Neural cell (in vitro differentiated cells): ENCODE data around the gene MATN3. TPM values are rescaled to one million over a fixed set of nuclear protein-coding genes. Genes with fewer than 3 reads are reported as not detected.

Source experiments
- H2AFZ ChIP-seq: fragments of 200-600, 300-800 bp; sonication (generic), shearing (Covaris generic); 2 replicates; pipeline ENCODE4 v1.6.0; 2014; ENCODE audit warnings: low read depth, mild to moderate bottlenecking, antibody characterized with exemption, low read length, moderate library complexity
- H3F3A ChIP-seq: fragments of 200-600 bp; shearing (Covaris generic); 2 replicates; pipeline ENCODE4 v1.6.1; 2016; ENCODE audit warnings: mild to moderate bottlenecking, moderate library complexity, mixed read lengths, antibody characterized with exemption, low read length; ENCODE audit not compliant: insufficient read depth, poor library complexity, severe bottlenecking
- H3K27ac ChIP-seq: fragments of 200-600, 300-800 bp; sonication (generic), shearing (Covaris generic); 2 replicates; pipeline ENCODE4 v1.5.1; 2014; ENCODE audit warnings: mild to moderate bottlenecking, low read length, moderate library complexity
- H3K27me3 ChIP-seq: fragments of 300-800, 200-600 bp; sonication (generic), shearing (Covaris generic); 2 replicates; pipeline ENCODE4 v1.6.0; 2014; ENCODE audit warnings: mild to moderate bottlenecking, low read depth, low read length, moderate library complexity; ENCODE audit not compliant: insufficient read depth
- H3K36me3 ChIP-seq: fragments of 300-800, 200-600 bp; sonication (generic), shearing (Covaris generic); 2 replicates; pipeline ENCODE4 v1.5.1; 2014; ENCODE audit warnings: mild to moderate bottlenecking, antibody characterized with exemption, low read length, moderate library complexity; ENCODE audit not compliant: insufficient read depth
- H3K4me2 ChIP-seq: fragments of 300-800, 200-600 bp; sonication (generic), shearing (Covaris generic); 2 replicates; pipeline ENCODE4 v1.6.0; 2014; ENCODE audit warnings: mild to moderate bottlenecking, low read length
- H3K4me3 ChIP-seq: fragments of 300-800, 200-600 bp; sonication (generic), shearing (Covaris generic); 2 replicates; pipeline ENCODE4 v1.5.1; 2014; ENCODE audit warnings: mild to moderate bottlenecking, low read length, moderate library complexity
- H3K79me2 ChIP-seq: fragments of 200-600 bp; shearing (Covaris generic); replicated peaks from 2 replicates; pipeline ENCODE4 v1.6.0; 2014; ENCODE audit warnings: mild to moderate bottlenecking, low read length, moderate library complexity; ENCODE audit not compliant: insufficient read depth
- H3K9ac ChIP-seq: fragments of 300-800, 200-600 bp; sonication (generic), shearing (Covaris generic); 2 replicates; pipeline ENCODE4 v1.6.1; 2016; ENCODE audit warnings: mild to moderate bottlenecking, low read length, mixed read lengths
- H3K9me2 ChIP-seq: fragments of 200-600 bp; shearing (Covaris generic); 2 replicates; pipeline ENCODE4 v1.6.1; 2016; ENCODE audit warnings: mild to moderate bottlenecking, low read length, mixed read lengths; ENCODE audit not compliant: insufficient read depth
- H3K9me3 ChIP-seq: fragments of 200-600, 300-800 bp; sonication (generic), shearing (Covaris generic); 2 replicates; pipeline ENCODE4 v1.6.1; 2016; ENCODE audit warnings: mild to moderate bottlenecking, mixed run types, low read length, moderate library complexity, mixed read lengths
- H4K20me1 ChIP-seq: fragments of 200-600 bp; shearing (Covaris generic); 2 replicates; pipeline ENCODE4 v1.6.1; 2016; ENCODE audit warnings: mild to moderate bottlenecking, mixed run types; ENCODE audit not compliant: insufficient read depth
- EP300 ChIP-seq: fragments of 450-650 bp; conservative IDR thresholded peaks from 2 replicates; pipeline ENCODE4 v1.6.1; 2014; ENCODE audit warnings: antibody characterized with exemption, mild to moderate bottlenecking, moderate library complexity; ENCODE audit not compliant: poor library complexity, severe bottlenecking
- EZH2 ChIP-seq: fragments of 200-600, 300-800 bp; shearing (Covaris generic), sonication (generic); IDR thresholded peaks from 2 replicates; pipeline ENCODE4 v1.6.1; 2014; ENCODE audit warnings: antibody characterized with exemption, low read length, borderline replicate concordance, mild to moderate bottlenecking; ENCODE audit not compliant: insufficient read depth, poor library complexity, severe bottlenecking
- MXI1 ChIP-seq: fragments of 450-650 bp; conservative IDR thresholded peaks from 2 replicates; pipeline ENCODE4 v1.6.1; 2014; ENCODE audit warnings: antibody characterized with exemption, mild to moderate bottlenecking; ENCODE audit not compliant: poor library complexity, severe bottlenecking
- POLR2AphosphoS5 ChIP-seq: IDR thresholded peaks from 2 replicates; pipeline ENCODE4 v1.6.1; 2012
- RAD21 ChIP-seq: fragments of 450-650 bp; conservative IDR thresholded peaks from 2 replicates; pipeline ENCODE4 v1.6.1; 2014; ENCODE audit warnings: antibody characterized with exemption, mild to moderate bottlenecking, moderate library complexity
- SMC3 ChIP-seq: fragments of 450-650 bp; conservative IDR thresholded peaks from 2 replicates; pipeline ENCODE4 v1.6.1; 2014; ENCODE audit warnings: antibody characterized with exemption, mild to moderate bottlenecking, moderate library complexity; ENCODE audit not compliant: poor library complexity
- TAF1 ChIP-seq: IDR thresholded peaks from 2 replicates; pipeline ENCODE4 v1.6.1; 2012; ENCODE audit warnings: low read depth
- polyA plus RNA-seq: library from polyadenylated mRNA; depleted of rRNA; stranded (reverse); fragments of >200 nt; gene quantifications from 2 replicates; pipeline ENCODE4 v1.2.3, GENCODE V29; 2014
- TF ChIP-seq, protein P1 (sequence below): fragments of 450-650 bp; IDR thresholded peaks from 2 replicates; pipeline ENCODE4 v1.5.1; 2014; ENCODE audit warnings: antibody characterized with exemption, mild to moderate bottlenecking, moderate library complexity; ENCODE audit not compliant: poor library complexity, severe bottlenecking
- TF ChIP-seq, protein P2 (sequence below): IDR thresholded peaks from 2 replicates; pipeline ENCODE4 v1.6.1; 2012; ENCODE audit warnings: borderline replicate concordance

Gene MATN3
- polyA plus RNA-seq, 1 donor from 2014 or later: 0.90 TPM

DNA sequence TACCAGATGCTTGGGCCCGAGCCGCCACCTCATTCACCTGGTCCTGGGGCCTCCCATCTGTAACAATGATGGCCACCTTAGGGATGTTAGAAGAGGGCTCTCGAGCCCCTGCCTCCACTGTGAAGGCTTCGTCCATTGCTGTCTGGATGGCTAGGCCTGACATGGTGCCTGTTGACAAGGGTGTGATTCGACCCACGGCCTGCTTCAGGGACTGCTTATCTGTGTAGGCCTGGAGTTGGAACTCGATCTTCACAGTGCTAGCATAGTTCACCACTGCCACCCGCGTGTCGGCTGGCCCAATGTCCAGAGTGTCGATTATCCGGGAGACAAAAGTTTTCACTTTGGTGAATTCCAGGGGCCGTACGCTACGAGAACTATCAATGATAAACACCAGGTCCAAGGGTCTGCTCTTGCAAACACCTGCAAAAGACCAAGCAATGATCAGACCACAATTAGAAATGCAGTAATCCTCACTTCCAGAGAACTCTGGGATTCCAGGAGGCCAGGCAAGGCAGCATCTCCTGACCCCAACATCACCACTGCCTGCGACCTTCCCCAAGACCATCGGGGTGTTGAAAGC lies 6.5 kb downstream of the MATN3 start:
- no peak for TF ChIP-seq EP300
- TF ChIP-seq MXI1: no peak
- TF ChIP-seq EZH2: no peak
- no peak for TF ChIP-seq SMC3
- TF ChIP-seq, protein P1, sequence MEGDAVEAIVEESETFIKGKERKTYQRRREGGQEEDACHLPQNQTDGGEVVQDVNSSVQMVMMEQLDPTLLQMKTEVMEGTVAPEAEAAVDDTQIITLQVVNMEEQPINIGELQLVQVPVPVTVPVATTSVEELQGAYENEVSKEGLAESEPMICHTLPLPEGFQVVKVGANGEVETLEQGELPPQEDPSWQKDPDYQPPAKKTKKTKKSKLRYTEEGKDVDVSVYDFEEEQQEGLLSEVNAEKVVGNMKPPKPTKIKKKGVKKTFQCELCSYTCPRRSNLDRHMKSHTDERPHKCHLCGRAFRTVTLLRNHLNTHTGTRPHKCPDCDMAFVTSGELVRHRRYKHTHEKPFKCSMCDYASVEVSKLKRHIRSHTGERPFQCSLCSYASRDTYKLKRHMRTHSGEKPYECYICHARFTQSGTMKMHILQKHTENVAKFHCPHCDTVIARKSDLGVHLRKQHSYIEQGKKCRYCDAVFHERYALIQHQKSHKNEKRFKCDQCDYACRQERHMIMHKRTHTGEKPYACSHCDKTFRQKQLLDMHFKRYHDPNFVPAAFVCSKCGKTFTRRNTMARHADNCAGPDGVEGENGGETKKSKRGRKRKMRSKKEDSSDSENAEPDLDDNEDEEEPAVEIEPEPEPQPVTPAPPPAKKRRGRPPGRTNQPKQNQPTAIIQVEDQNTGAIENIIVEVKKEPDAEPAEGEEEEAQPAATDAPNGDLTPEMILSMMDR: no peak
- no peak for TF ChIP-seq TAF1
- TF ChIP-seq, protein P2, sequence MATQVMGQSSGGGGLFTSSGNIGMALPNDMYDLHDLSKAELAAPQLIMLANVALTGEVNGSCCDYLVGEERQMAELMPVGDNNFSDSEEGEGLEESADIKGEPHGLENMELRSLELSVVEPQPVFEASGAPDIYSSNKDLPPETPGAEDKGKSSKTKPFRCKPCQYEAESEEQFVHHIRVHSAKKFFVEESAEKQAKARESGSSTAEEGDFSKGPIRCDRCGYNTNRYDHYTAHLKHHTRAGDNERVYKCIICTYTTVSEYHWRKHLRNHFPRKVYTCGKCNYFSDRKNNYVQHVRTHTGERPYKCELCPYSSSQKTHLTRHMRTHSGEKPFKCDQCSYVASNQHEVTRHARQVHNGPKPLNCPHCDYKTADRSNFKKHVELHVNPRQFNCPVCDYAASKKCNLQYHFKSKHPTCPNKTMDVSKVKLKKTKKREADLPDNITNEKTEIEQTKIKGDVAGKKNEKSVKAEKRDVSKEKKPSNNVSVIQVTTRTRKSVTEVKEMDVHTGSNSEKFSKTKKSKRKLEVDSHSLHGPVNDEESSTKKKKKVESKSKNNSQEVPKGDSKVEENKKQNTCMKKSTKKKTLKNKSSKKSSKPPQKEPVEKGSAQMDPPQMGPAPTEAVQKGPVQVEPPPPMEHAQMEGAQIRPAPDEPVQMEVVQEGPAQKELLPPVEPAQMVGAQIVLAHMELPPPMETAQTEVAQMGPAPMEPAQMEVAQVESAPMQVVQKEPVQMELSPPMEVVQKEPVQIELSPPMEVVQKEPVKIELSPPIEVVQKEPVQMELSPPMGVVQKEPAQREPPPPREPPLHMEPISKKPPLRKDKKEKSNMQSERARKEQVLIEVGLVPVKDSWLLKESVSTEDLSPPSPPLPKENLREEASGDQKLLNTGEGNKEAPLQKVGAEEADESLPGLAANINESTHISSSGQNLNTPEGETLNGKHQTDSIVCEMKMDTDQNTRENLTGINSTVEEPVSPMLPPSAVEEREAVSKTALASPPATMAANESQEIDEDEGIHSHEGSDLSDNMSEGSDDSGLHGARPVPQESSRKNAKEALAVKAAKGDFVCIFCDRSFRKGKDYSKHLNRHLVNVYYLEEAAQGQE: no peak
- TF ChIP-seq POLR2AphosphoS5: no peak
- no peak for TF ChIP-seq RAD21
- peaks cover 3% of the 10 kb centered on the region for H3K27me3 ChIP-seq
- no peaks in the 10 kb centered on the region for H4K20me1 ChIP-seq
- H3K9me3 ChIP-seq: no peaks in the 10 kb centered on the region
- H3K9me2 ChIP-seq: no peaks in the 10 kb centered on the region
- no peaks in the 10 kb centered on the region for H3K36me3 ChIP-seq
- H3K9ac ChIP-seq: no peak overlapping the region
- H3K79me2 ChIP-seq: no peaks in the 10 kb centered on the region
- no peak overlapping the region for H3K4me2 ChIP-seq
- H3K27ac ChIP-seq: no peak overlapping the region
- no peaks in the 10 kb centered on the region for H3F3A ChIP-seq
- no peak overlapping the region for H3K4me3 ChIP-seq
- no peak overlapping the region for H2AFZ ChIP-seq

DNA sequence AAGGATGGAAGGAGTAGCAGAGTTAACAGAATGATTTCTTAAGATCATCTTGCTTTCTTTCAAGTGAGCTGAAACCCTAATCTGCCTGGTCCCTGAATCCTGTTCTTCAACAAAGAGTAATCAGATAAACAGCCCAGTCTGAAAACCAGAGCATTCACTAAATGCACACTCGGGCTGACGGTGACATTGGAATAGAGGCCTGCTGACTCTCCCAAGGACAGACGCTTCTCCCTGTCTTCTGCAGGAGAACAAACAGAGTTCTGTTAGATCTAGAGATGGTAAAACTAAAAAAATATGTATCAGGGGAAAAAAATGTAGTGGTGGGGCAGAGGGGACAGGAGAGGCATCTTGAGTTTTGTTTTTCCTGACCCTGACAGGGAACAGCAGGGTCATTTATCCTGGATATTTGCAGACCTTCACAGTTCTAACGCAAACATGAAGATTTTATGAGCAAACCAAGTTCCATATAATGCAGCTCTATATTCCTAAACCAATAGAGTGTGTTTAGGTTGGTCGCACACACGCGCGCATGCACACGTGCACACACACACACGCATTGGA lies 7.3 kb downstream of the MATN3 start:
- H4K20me1 ChIP-seq: no peaks in the 10 kb centered on the region

More for the DNA sequence above, 7.3 kb downstream of the MATN3 start:
- no peak overlapping the region for H3K27ac ChIP-seq
- no peak overlapping the region for H2AFZ ChIP-seq
- H3K27me3 ChIP-seq: no peaks in the 10 kb centered on the region
- no peak overlapping the region for H3K4me2 ChIP-seq
- H3K9ac ChIP-seq: no peak overlapping the region
- H3K9me3 ChIP-seq: no peaks in the 10 kb centered on the region
- no peaks in the 10 kb centered on the region for H3K9me2 ChIP-seq
- H3K4me3 ChIP-seq: no peak overlapping the region
- no peaks in the 10 kb centered on the region for H3K79me2 ChIP-seq
- H3K36me3 ChIP-seq: no peaks in the 10 kb centered on the region
- TF ChIP-seq RAD21 (no peak), MXI1 (no peak), EZH2 (no peak), TAF1 (no peak), POLR2AphosphoS5 (no peak), SMC3 (no peak), EP300 (no peak)
- TF ChIP-seq, protein P2: no peak
- TF ChIP-seq, protein P1: no peak
- no peaks in the 10 kb centered on the region for H3F3A ChIP-seq
